Skin of body (tissue), 2 donors: Measurements from ENCODE around the gene PHLDB3. TPM values are rescaled to one million over a fixed set of nuclear protein-coding genes. Genes with fewer than 3 reads are reported as not detected.
A peak's percentile ranks its signal among the peaks of the same experiment; 100 is the strongest.
"Not testable (repeated sequence)": the region's sequence is repeated elsewhere in the genome, so short reads cannot be mapped to it uniquely, and the experiment has no call there.

Source experiments
- DNase-seq: peaks from one replicate; lab custom pipeline; 2025; lab: John Stamatoyannopoulos, UW
- total RNA-seq: library from RNA; depleted of rRNA; stranded (reverse); fragments of >200 nt; gene quantifications from one replicate; pipeline ENCODE4 v1.2.3, GENCODE V29; 2014

PHLDB3 gene
- total RNA-seq = 19.3 TPM

- DNase-seq = no peak
Observed at GRCh38 chr19:43504426-43505185, at the start of gene PHLDB3. Gene PHLDB3, minus strand, starts transcription at chr19:43504746. Its CDS starts 628 bp downstream, at chr19:43504118.

GRCh38 chr19:43553656-43554055, 49.1 kb upstream of the PHLDB3 start:
- DNase-seq = no peak

GRCh38 chr19:43552616-43553015, 48.1 kb upstream of the PHLDB3 start:
- no peak for DNase-seq

- no peak for DNase-seq
Observed at GRCh38 chr19:43552198-43552450, 47.6 kb upstream of the PHLDB3 start.

GRCh38 chr19:43551399-43552197, 47.1 kb upstream of the PHLDB3 start:
- DNase-seq = no peak

GRCh38 chr19:43548706-43549105, 44.2 kb upstream of the PHLDB3 start:
- DNase-seq = no peak

- not testable (repeated sequence) for DNase-seq
Observed at GRCh38 chr19:43547926-43548325, 43.4 kb upstream of the PHLDB3 start.

- no peak for DNase-seq
Observed at GRCh38 chr19:43546581-43546980, 42.0 kb upstream of the PHLDB3 start.

GRCh38 chr19:43545981-43546380, 41.4 kb upstream of the PHLDB3 start:
- DNase-seq = no peak

GRCh38 chr19:43545276-43545675, 40.7 kb upstream of the PHLDB3 start:
- DNase-seq = no peak

- DNase-seq = no peak
Observed at GRCh38 chr19:43544077-43544476, 39.5 kb upstream of the PHLDB3 start.

GRCh38 chr19:43541920-43542650, 37.5 kb upstream of the PHLDB3 start:
- DNase-seq = no peak

GRCh38 chr19:43540381-43540780, 35.8 kb upstream of the PHLDB3 start:
- no peak for DNase-seq

GRCh38 chr19:43538922-43539321, 34.4 kb upstream of the PHLDB3 start:
- DNase-seq = no peak

- DNase-seq = peak; percentile 16
Observed at GRCh38 chr19:43534816-43535761, 30.5 kb upstream of the PHLDB3 start.

- no peak for DNase-seq
Observed at GRCh38 chr19:43534305-43534815, 29.8 kb upstream of the PHLDB3 start.

- peak; percentile 98 for DNase-seq
Observed at GRCh38 chr19:43533546-43534304, 29.2 kb upstream of the PHLDB3 start.

GRCh38 chr19:43532962-43533545, 28.5 kb upstream of the PHLDB3 start, which contains the start of gene ZNF575:
Gene ZNF575, plus strand, starts transcription at chr19:43533188. Its CDS starts 1,235 bp downstream, at chr19:43534423.
- DNase-seq = peak; percentile 97

GRCh38 chr19:43532571-43532961, 28.0 kb upstream of the PHLDB3 start:
- DNase-seq = no peak
